Measurements from ENCODE around the gene KCNIP4.

Gene KCNIP4

DNA sequence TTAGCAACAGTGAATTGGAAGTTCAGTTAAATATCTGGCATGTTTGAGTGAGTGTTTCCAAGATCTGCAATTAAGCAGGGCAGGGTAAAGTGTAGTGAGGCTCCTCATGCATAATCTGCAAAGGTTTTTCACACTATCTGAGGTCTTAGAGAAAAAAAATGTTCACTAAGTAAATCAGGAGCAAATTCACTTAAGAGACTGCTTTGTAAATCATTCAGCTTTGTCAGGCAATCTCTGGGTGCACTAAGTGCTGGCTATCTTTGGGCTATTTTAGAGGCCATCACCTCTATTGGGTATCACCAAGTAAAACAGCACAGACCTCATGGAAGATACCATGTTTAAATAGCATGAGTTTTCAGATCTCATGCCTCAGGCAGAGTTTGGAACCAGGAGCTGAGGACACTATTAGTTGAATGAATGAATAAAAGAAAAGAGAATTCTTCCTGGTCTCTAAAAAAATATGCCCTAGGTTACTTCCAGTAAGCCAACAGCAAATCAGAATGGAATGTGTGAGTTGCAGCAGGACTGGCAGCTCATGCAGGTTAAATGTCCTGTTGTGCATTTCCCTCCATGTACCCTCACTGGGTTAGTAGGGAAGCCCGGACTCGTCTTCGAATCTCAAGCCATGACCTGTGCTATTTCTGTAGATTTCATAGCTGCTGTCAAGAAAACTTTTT lies 195.3 kb downstream of the KCNIP4 start:
- no peak for DNase-seq

- DNase-seq: no peak
Measured at GRCh38 chr4:21752616-21753015, 196.0 kb downstream of the KCNIP4 start.

GRCh38 chr4:21749924-21750323 lies 198.6 kb downstream of the KCNIP4 start:
- no peak for DNase-seq

- DNase-seq: no peak
Measured at GRCh38 chr4:21749412-21749811, 199.2 kb downstream of the KCNIP4 start.

- no peak for DNase-seq
Measured at GRCh38 chr4:21744046-21744445, 204.5 kb downstream of the KCNIP4 start.

GRCh38 chr4:21742326-21742725 lies 206.2 kb downstream of the KCNIP4 start:
- no peak for DNase-seq

DNA sequence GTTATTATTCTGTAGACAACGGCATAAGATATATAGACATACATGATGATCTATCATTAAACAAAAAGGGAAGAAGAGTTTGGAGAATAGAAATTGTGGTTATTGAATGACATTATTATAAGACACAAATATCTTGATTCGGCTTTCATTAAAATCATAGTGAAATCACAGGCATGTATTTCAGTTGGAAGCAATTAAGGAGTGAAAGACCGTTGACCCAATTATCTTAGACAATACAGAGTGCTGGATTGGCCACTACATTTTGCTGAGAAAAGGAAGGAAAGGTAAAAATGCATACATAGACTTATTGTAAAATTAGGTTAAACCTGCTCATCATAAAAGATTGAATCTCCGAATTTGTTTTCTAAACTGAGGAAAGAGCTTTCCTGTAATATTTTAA lies 209.8 kb downstream of the KCNIP4 start:
- DNase-seq: no peak

DNA sequence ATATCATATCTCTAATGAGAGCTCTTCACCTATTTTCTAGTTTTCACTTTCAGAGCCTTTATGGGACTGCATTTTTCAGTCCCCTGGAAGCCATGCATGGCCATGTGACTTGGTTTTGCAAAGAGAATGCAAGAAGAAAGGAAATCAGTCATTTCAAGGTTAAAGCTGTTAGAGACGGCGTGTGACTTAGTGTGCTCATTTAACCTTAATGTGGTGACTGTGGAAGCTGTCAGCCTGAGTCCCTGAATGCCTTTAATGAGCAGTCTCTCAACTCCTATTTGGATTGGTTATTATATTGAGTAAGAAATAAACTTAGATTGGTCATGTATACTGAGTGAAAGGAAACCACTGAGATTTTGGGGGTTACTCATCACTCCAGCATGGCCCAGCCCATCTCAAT lies 212.7 kb downstream of the KCNIP4 start:
- no peak for DNase-seq

DNA sequence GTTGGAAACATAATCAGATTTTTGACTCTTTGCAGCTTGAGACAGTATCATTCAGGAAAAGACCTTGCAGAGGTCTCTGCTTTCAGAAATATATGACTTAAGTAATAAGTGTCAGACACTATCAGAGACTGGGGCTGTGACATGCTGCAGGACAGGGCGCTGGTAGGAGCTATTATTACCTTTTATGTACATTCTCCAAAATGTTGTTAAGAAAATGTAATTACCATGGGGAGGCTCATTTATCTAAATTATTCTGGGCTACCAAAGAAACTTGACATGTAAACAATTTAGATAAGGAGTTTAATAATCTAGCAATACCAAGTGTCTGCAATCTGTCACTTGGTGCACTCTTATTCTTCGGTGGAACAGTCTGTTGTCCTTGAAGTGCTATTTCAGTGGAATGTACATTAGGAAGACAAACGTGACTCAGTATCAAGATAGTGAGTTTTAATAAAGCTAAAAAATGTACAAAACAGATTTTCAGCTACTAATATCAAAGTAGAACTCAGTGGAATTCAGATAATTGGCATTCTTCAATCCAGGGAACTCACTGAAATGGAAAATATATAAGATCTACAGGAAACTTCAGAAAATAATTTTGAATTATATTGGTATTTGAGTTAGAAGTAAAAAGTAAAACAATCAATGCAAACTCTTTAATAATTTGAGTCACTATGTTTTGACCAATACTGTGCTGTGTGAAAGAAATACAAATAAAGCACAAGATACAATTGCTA lies 214.5 kb downstream of the KCNIP4 start:
- no peak for DNase-seq

GRCh38 chr4:21728304-21728703 lies 220.3 kb downstream of the KCNIP4 start:
- no peak for DNase-seq

GRCh38 chr4:21726255-21726815 lies 222.2 kb downstream of the KCNIP4 start:
- DNase-seq: no peak

DNA sequence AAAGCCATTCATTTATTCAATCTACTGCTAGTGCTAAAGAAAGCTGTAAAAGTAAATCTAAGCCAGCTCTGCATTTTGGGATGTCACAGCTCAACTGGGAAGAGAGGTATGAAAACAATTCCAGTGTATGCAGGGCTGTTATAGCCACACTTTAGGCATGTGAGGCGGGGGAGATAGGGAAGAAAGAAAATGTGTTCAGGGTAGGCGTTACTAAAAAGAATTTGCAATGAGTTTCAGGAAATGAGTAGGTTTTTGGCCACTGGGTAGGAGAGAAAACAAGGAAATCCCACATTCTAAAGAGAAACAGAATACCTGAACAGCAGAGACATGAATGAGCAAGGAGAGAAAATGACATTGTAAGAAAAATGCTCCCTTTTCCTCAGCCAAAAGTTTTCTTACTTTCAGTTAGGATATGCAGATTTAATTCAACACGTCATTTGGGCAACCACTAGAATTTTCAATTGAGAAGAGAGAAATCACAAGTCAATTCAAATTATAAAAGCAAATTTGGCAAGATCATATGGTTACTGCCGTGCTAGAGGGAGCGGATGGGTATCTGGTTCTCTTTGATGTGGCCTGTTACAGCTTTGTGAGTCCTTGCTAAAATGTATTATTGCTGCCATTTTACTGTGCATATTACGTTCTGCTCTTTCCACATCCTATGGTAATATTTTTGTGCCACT lies 226.3 kb downstream of the KCNIP4 start:
- no peak for DNase-seq

GRCh38 chr4:21716531-21716930 lies 232.0 kb downstream of the KCNIP4 start:
- DNase-seq: no peak

GRCh38 chr4:21710179-21710835 lies 238.3 kb downstream of the KCNIP4 start:
- DNase-seq: no peak

DNA sequence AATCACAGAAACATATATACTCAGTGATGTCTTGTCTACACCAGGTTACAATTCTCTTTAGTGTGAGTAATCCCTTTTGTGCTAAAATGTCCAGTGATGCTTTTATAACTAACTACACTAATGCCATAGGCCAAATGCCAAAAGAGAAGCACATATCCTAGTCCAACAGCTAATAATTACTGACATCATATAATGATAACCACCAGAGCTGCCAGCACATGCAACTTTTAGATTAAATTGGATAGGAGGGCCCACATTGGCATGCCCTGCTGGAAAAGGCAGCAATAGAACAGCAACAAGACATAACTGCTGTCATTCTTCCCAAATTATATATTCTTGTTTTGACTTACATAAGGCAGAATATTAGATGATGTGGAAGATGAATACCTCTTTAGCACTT lies 238.8 kb downstream of the KCNIP4 start:
- DNase-seq: no peak

DNA sequence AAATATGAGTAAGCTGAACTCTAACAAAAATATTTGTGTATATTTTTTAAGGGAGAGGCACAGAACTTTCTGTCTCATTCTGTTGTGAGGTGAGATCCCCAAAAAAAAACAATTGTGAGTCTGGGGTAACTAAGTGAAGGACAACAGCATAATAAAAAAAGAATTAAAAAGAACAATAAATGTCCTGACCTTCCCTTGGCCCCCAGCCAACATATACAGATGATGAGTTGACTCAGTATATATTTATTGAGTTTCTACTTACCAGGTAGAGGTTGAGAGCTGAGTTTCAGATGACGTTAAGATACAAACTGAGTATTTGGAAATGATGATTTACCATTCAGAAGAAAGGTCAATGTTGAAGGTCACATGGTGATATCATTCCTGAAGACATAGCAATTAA lies 239.5 kb downstream of the KCNIP4 start:
- DNase-seq: no peak

DNA sequence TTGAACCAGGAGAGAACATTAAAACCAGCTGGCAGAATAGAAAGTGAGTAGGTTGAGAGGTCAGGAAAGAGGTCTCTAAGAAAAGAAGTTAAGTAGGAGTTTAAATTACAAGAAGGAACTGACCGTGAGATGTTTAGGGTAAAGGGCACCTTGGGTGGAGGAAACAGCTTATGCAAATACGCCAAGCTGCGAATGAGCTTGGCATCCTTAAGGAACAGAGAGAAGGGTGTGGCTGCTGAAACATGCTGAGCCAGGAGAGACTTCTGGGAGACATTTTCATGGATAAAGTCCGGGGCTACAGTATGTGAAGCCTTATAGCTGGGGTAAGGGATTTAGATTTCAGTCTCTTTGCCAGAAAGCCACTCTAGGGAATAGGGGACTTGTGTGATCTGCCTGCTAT lies 249.1 kb downstream of the KCNIP4 start:
- DNase-seq: no peak

GRCh38 chr4:21697583-21697982 lies 251.0 kb downstream of the KCNIP4 start:
- no peak for DNase-seq

GRCh38 chr4:21695141-21695540 lies 253.4 kb downstream of the KCNIP4 start:
- DNase-seq: no peak

DNA sequence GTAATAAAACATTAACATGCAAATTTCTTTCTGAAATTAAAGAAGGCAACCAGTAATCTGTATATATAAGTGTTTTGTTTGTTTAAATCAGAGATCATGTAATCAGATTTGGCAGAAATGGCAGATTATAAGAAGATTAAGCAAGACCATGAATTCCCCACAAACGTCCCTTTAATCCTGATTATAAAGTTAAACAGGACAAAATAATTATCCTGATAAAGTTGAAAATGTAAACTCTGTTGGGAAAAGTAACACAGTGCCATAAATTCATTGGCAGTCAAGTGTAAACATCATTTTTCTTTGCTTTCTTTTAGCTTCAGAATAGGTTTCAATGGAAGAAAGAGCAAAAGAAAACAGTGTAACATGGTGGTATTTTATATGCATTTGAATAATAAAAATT lies 256.3 kb downstream of the KCNIP4 start:
- DNase-seq: no peak

GRCh38 chr4:21688596-21689265 lies 259.8 kb downstream of the KCNIP4 start:
- no peak for DNase-seq

DNA sequence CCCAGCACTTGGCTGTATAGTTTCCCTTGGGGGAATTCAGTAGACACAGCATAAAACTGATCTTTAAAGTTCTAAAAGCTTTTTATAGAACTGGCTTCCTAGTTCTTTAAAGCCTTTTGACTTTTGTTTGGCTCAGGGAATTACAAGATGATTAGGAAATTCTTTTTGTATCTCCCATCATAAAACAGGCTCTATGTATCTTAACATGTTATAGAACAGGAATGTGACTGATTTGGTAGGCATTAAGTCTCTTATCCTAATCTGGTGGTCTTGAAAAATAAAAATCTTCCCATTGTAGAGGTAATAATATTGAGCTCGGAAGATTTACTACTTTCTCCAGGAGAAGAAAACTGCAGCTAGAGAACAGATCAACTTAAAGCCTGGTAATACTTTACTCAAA lies 262.7 kb downstream of the KCNIP4 start:
- DNase-seq: no peak

All from SHP77 (cell line).